Ovary (tissue), 3 donors: ENCODE measurements around the gene PDE4D.

Experiments used
- EP300 ChIP-seq: sonication (generic); formaldehyde crosslinking; IDR thresholded peaks from one replicate; pipeline ENCODE4 v1.6.1; 2017; ENCODE audit warnings: antibody characterized with exemption
- POLR2A ChIP-seq: fragments of 450-650 bp; IDR thresholded peaks from one replicate; pipeline ENCODE4 v1.6.1; 2017; ENCODE audit warnings: antibody characterized with exemption, mild to moderate bottlenecking, moderate library complexity
- TF ChIP-seq, protein P1 (sequence below), 3 donors: fragments of 450-650 bp in 2 of 3; fragments of 200-600 bp in 1 of 3; IDR thresholded peaks; one replicate each; pipeline versions ENCODE4 v1.5.1 to v1.8.0; 2016 to 2022; ENCODE audit warnings: antibody characterized with exemption in 3 of 3, mild to moderate bottlenecking in 1 of 3
- donor health status: DM: no; HTN: no; CAD: no.

DNA sequence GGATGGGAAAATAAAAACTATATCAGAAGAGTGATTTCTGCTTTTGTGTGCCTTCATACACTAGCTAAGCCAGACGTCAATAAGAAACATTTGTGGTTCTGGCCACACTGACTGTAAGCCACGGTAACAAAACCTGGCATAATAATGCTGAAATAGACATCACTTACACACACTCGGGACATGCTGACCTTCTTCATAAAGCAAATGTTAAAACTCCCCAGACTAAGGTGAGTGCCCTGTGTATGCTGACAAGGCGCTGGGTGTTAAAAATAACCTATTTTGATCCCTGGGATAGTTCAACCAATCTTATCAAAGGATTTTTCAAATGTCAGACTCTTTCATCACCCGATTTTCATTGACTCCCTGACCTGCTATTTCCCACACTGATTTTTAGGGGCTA, 973.7 kb downstream of the PDE4D start:
- TF ChIP-seq, protein P1, sequence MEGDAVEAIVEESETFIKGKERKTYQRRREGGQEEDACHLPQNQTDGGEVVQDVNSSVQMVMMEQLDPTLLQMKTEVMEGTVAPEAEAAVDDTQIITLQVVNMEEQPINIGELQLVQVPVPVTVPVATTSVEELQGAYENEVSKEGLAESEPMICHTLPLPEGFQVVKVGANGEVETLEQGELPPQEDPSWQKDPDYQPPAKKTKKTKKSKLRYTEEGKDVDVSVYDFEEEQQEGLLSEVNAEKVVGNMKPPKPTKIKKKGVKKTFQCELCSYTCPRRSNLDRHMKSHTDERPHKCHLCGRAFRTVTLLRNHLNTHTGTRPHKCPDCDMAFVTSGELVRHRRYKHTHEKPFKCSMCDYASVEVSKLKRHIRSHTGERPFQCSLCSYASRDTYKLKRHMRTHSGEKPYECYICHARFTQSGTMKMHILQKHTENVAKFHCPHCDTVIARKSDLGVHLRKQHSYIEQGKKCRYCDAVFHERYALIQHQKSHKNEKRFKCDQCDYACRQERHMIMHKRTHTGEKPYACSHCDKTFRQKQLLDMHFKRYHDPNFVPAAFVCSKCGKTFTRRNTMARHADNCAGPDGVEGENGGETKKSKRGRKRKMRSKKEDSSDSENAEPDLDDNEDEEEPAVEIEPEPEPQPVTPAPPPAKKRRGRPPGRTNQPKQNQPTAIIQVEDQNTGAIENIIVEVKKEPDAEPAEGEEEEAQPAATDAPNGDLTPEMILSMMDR (IDR thresholded peaks at IDR 0.05): no peak
- TF ChIP-seq POLR2A (no peak), EP300 (no peak)
